CD14-positive monocyte (primary cell): ENCODE results near the gene ANGPTL7. TPM values are rescaled to one million over a fixed set of nuclear protein-coding genes. Genes with fewer than 3 reads are reported as not detected.

ENCODE experiments used
- DNase-seq, 3 donors: peaks; one replicate each; pipeline ENCODE4 v3.0.0-alpha.2; 2011 to 2022
- H2AFZ ChIP-seq: 2 replicates; pipeline ENCODE4 v1.6.0; 2012; ENCODE audit warnings: mild to moderate bottlenecking, low read depth, low read length, inconsistent platforms; ENCODE audit not compliant: insufficient read depth, poor library complexity, severe bottlenecking
- H3K27ac ChIP-seq, 2 donors: 1 replicate in 1 of 2; 2 replicates in 1 of 2; pipeline ENCODE4 v1.5.1; 2012 to 2013; ENCODE audit warnings: low read length in 2 of 2, control low read depth in 1 of 2, inconsistent platforms in 1 of 2, low read depth in 1 of 2, mild to moderate bottlenecking in 1 of 2
- H3K27me3 ChIP-seq, 2 donors: one replicate each; pipeline versions ENCODE4 v1.6.0 to v1.6.1; 2011 to 2013; ENCODE audit warnings: low read length in 2 of 2; ENCODE audit not compliant: control insufficient read depth in 2 of 2, insufficient read depth in 2 of 2
- H3K36me3 ChIP-seq, 2 donors: replicated peaks in 1 of 2; 1 replicate in 1 of 2; 2 replicates in 1 of 2; pipeline versions ENCODE4 v1.5.1 to v1.6.1; 2012 to 2013; ENCODE audit warnings: low read length in 2 of 2, control low read depth in 1 of 2, inconsistent platforms in 1 of 2, mild to moderate bottlenecking in 1 of 2; ENCODE audit not compliant: insufficient read depth in 2 of 2, control insufficient read depth in 1 of 2
- H3K4me1 ChIP-seq, 2 donors: 1 replicate in 1 of 2; 2 replicates in 1 of 2; pipeline versions ENCODE4 v1.5.1 to v1.6.1; 2012 to 2013; ENCODE audit warnings: low read length in 2 of 2, control low read depth in 1 of 2, inconsistent platforms in 1 of 2, mild to moderate bottlenecking in 1 of 2, moderate library complexity in 1 of 2; ENCODE audit not compliant: insufficient read depth in 2 of 2, control insufficient read depth in 1 of 2
- H3K4me2 ChIP-seq: replicated peaks from 2 replicates; pipeline ENCODE3; 2012; ENCODE audit warnings: low read length, moderate library complexity, mild to moderate bottlenecking; ENCODE audit not compliant: poor library complexity, severe bottlenecking; ENCODE audit errors: extremely low read depth
- H3K4me3 ChIP-seq, 3 experiments: fragments of 200-600 bp in 1 of 3; sonication (generic) in 1 of 3; replicated peaks in 1 of 3; 1 replicate in 2 of 3; 2 replicates in 1 of 3; pipeline ENCODE4 v1.5.1; 2011 to 2013; ENCODE audit warnings: low read length in 3 of 3, mild to moderate bottlenecking in 3 of 3, control low read depth in 2 of 3, low read depth in 2 of 3, inconsistent platforms in 1 of 3, moderate library complexity in 1 of 3
- H3K79me2 ChIP-seq: 2 replicates; pipeline ENCODE4 v1.6.0; 2012; ENCODE audit warnings: mild to moderate bottlenecking, control low read depth, inconsistent platforms, low read length, moderate library complexity; ENCODE audit not compliant: insufficient read depth
- H3K9ac ChIP-seq: 2 replicates; pipeline ENCODE4 v1.6.0; 2017; ENCODE audit warnings: low read length, mild to moderate bottlenecking; ENCODE audit not compliant: insufficient read depth, poor library complexity, severe bottlenecking
- H3K9me3 ChIP-seq, 2 donors: replicated peaks in 1 of 2; 1 replicate in 1 of 2; 2 replicates in 1 of 2; pipeline versions ENCODE4 v1.5.1 to v1.6.1; 2012 to 2013; ENCODE audit warnings: low read length in 2 of 2, control low read depth in 1 of 2; ENCODE audit not compliant: control insufficient read depth in 1 of 2, insufficient read depth in 1 of 2
- H4K20me1 ChIP-seq: 2 replicates; pipeline ENCODE4 v1.6.0; 2012; ENCODE audit warnings: mild to moderate bottlenecking, low read length, control low read depth, moderate library complexity; ENCODE audit not compliant: insufficient read depth
- H3K27ac Mint-ChIP-seq, 7 donors: one replicate each; pipeline ENCODE4 v1.8.0; 2020; ENCODE audit warnings: mild to moderate bottlenecking in 7 of 7, mixed read lengths in 7 of 7, moderate library complexity in 6 of 7, inconsistent platforms in 2 of 7
- H3K27me3 Mint-ChIP-seq, 3 donors: one replicate each; pipeline ENCODE4 v1.8.0; 2021 to 2022; ENCODE audit warnings: low read depth in 3 of 3, mild to moderate bottlenecking in 3 of 3, mixed read lengths in 3 of 3, moderate library complexity in 3 of 3, inconsistent platforms in 1 of 3
- H3K36me3 Mint-ChIP-seq, 2 donors: one replicate each; pipeline ENCODE4 v1.8.0; 2020; ENCODE audit warnings: mixed read lengths in 2 of 2, inconsistent platforms in 1 of 2, mild to moderate bottlenecking in 1 of 2
- H3K4me1 Mint-ChIP-seq: one replicate; pipeline ENCODE4 v1.8.0; 2020; ENCODE audit warnings: mild to moderate bottlenecking, mixed read lengths
- H3K4me3 Mint-ChIP-seq, 2 donors: one replicate each; pipeline ENCODE4 v1.8.0; 2020; ENCODE audit warnings: mild to moderate bottlenecking in 2 of 2, mixed read lengths in 2 of 2, moderate library complexity in 1 of 2
- H3K9me3 Mint-ChIP-seq, 7 donors: one replicate each; pipeline ENCODE4 v1.8.0; 2020 to 2022; ENCODE audit warnings: mixed read lengths in 7 of 7, mild to moderate bottlenecking in 6 of 7, moderate library complexity in 6 of 7, inconsistent platforms in 2 of 7
- WGBS: methylation state at CpG from one replicate; pipeline ENCODE4 v1.1.5; 2013; ENCODE audit warnings: missing lambda C conversion rate; ENCODE audit not compliant: insufficient coverage; 5-methylcytosine and 5-hydroxymethylcytosine counted together
- intact Hi-C, 2 donors: fragments of 100-400 bp; cut with micrococcal nuclease; formaldehyde crosslinking; loops; one replicate each; pipeline versions ENCODE4 v1.15.0 to v1.15.1; 2023
- polyA plus RNA-seq, 3 donors: library from polyadenylated mRNA; depleted of rRNA in 1 of 3; unstranded in 2 of 3; stranded (reverse) in 1 of 3; fragments of 300-500 nt in 2 of 3; fragments of >200 nt in 1 of 3; fragmentation: Illumina TruSeq in 2 of 3; gene quantifications; 1 replicate in 2 of 3; 2 replicates in 1 of 3; pipeline ENCODE4 v1.2.3, GENCODE V29; 2012 to 2021
- TF ChIP-seq, protein P1 (sequence below): fragments of 200-600 bp; IDR thresholded peaks from one replicate; pipeline ENCODE4 v1.8.0; 2022; ENCODE audit warnings: antibody characterized with exemption, mild to moderate bottlenecking

The ANGPTL7 gene
- polyA plus RNA-seq, 3 donors, result not detected

GRCh38 chr1:11151114-11151513, 38.0 kb upstream of the ANGPTL7 start:
- H3K27ac Mint-ChIP-seq, result no peak overlapping the region
- H3K4me3 Mint-ChIP-seq, result no peak overlapping the region
- WGBS, result 100% methylated on average over 4 of the region's 5 CpGs
- peaks cover 0 to 2% (median 0%) of the 10 kb centered on the region in 7 donors for H3K9me3 Mint-ChIP-seq
- peaks cover 76 to 77% of the 10 kb centered on the region in 2 donors for H3K36me3 Mint-ChIP-seq
- H3K36me3 ChIP-seq, result peaks cover 74 to 95% of the 10 kb centered on the region in 2 donors
- H3K9me3 ChIP-seq, result no peaks in the 10 kb centered on the region
- H4K20me1 ChIP-seq, result no peaks in the 10 kb centered on the region
- H3K27me3 ChIP-seq, result no peaks in the 10 kb centered on the region
- H3K9ac ChIP-seq, result no peak overlapping the region
- no peaks in the 10 kb centered on the region for H3K27me3 Mint-ChIP-seq
- no peaks in the 10 kb centered on the region for H3K4me1 Mint-ChIP-seq
- DNase-seq, result peak in 1 of 3 donors; percentile 17
- H2AFZ ChIP-seq, result no peak overlapping the region
- H3K79me2 ChIP-seq, result no peaks in the 10 kb centered on the region
- TF ChIP-seq, protein P1, sequence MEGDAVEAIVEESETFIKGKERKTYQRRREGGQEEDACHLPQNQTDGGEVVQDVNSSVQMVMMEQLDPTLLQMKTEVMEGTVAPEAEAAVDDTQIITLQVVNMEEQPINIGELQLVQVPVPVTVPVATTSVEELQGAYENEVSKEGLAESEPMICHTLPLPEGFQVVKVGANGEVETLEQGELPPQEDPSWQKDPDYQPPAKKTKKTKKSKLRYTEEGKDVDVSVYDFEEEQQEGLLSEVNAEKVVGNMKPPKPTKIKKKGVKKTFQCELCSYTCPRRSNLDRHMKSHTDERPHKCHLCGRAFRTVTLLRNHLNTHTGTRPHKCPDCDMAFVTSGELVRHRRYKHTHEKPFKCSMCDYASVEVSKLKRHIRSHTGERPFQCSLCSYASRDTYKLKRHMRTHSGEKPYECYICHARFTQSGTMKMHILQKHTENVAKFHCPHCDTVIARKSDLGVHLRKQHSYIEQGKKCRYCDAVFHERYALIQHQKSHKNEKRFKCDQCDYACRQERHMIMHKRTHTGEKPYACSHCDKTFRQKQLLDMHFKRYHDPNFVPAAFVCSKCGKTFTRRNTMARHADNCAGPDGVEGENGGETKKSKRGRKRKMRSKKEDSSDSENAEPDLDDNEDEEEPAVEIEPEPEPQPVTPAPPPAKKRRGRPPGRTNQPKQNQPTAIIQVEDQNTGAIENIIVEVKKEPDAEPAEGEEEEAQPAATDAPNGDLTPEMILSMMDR, result no peak
- no peak overlapping the region for H3K4me3 ChIP-seq
- no peak overlapping the region for H3K4me2 ChIP-seq
- no peaks in the 10 kb centered on the region for H3K4me1 ChIP-seq
- H3K27ac ChIP-seq, result no peak overlapping the region
- intact Hi-C loops, result no loop called here

DNA sequence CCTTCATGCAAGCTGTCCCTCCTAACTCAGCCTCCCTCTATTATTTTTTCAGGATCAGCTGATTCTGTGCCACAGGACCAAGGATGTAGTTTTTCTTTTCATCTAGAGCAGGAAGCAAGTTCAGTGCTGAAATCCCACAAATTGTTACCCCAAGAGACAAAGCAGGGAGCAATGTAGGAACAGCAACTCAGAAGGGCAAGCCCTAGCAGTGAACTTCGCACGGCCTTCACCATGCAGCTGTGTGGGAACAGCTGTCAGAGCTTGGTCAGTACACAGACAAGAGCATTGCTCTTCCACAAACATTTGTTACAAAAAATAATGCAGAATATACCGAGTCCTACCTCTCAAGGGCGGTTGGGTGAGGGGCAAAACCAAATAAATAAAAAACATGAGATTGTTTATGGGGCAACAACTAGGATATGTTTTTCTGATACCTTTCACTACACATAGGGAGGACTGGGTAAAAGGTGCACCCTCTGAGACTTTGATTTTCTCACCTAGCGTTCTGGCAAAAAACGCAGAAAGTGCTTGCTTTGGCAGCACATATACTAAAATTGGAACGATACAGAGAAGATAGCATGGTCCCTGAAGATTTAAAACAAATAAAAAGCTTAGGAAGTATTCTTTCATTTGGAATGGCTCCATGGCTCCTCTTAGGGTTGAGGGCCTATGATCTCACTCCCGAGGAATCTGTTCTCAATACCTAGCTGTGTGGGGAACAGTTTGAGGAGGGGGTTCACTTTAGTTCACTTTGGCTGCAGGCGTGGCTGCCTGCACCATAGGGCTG, 37.1 kb upstream of the ANGPTL7 start:
- Histone ChIP-seq H2AFZ (no peak overlapping the region), H3K36me3 (peaks cover 73 to 95% of the 10 kb centered on the region in 2 donors), H3K27ac (no peak overlapping the region), H3K4me2 (no peak overlapping the region), H3K79me2 (no peaks in the 10 kb centered on the region), H3K9ac (no peak overlapping the region), H4K20me1 (no peaks in the 10 kb centered on the region), H3K4me3 (no peak overlapping the region), H3K27me3 (no peaks in the 10 kb centered on the region), H3K4me1 (no peaks in the 10 kb centered on the region), H3K9me3 (no peaks in the 10 kb centered on the region)
- TF ChIP-seq, protein P1, result no peak
- H3K9me3 Mint-ChIP-seq, result peaks cover 0 to 2% (median 0%) of the 10 kb centered on the region in 7 donors
- WGBS, result 100% methylated on average over 4 of the region's 9 CpGs
- no peak for DNase-seq
- peaks cover 76% of the 10 kb centered on the region in 2 donors for H3K36me3 Mint-ChIP-seq
- intact Hi-C loops, result no loop called here
- no peaks in the 10 kb centered on the region for H3K27me3 Mint-ChIP-seq
- H3K4me3 Mint-ChIP-seq, result no peak overlapping the region
- H3K27ac Mint-ChIP-seq, result no peak overlapping the region
- no peaks in the 10 kb centered on the region for H3K4me1 Mint-ChIP-seq
